Fibroblast of pulmonary artery (primary cell): ENCODE results near the gene PLPP1.

Experiments used
- DNase-seq: peaks from one replicate; pipeline ENCODE4 v3.0.0-alpha.2; 2010; ENCODE audit warnings: low read depth
- H3K4me3 ChIP-seq: replicated peaks from 2 replicates; pipeline ENCODE4 v1.5.1; 2011; ENCODE audit warnings: low read depth, mild to moderate bottlenecking, control low read depth, low read length, moderate library complexity
- TF ChIP-seq, protein P1 (sequence below): IDR thresholded peaks from 2 replicates; pipeline ENCODE4 v1.5.1; 2011; ENCODE audit warnings: mild to moderate bottlenecking, control low read depth, low read length, inconsistent platforms; ENCODE audit errors: missing control alignments

Gene PLPP1

DNA sequence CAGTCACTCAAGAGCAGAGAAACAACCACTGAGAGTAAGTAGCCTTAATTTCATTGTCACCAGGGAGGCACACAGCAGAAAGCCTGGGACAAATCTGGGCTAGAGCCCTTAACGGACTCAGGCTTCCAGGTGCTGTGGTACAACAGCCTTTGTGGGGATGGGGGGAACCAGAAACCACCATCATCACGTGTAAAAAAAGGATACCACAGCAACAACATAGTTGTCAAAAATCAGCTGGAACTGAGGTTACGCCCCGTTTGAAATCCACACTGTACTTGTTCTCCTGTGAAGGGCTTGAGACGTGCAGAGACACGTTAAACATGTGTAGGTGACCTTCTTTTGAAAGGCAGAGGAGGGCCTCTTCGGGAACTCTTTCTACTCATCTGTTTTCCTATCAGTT, 16.6 kb upstream of the PLPP1 start:
- TF ChIP-seq, protein P1, sequence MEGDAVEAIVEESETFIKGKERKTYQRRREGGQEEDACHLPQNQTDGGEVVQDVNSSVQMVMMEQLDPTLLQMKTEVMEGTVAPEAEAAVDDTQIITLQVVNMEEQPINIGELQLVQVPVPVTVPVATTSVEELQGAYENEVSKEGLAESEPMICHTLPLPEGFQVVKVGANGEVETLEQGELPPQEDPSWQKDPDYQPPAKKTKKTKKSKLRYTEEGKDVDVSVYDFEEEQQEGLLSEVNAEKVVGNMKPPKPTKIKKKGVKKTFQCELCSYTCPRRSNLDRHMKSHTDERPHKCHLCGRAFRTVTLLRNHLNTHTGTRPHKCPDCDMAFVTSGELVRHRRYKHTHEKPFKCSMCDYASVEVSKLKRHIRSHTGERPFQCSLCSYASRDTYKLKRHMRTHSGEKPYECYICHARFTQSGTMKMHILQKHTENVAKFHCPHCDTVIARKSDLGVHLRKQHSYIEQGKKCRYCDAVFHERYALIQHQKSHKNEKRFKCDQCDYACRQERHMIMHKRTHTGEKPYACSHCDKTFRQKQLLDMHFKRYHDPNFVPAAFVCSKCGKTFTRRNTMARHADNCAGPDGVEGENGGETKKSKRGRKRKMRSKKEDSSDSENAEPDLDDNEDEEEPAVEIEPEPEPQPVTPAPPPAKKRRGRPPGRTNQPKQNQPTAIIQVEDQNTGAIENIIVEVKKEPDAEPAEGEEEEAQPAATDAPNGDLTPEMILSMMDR: no peak
- no peak for DNase-seq

GRCh38 chr5:55547781-55548180, 13.0 kb upstream of the PLPP1 start:
- TF ChIP-seq, protein P1: no peak
- no peak overlapping the region for H3K4me3 ChIP-seq
- no peak for DNase-seq

More for the DNA sequence above, 16.6 kb upstream of the PLPP1 start:
- no peak overlapping the region for H3K4me3 ChIP-seq

DNA sequence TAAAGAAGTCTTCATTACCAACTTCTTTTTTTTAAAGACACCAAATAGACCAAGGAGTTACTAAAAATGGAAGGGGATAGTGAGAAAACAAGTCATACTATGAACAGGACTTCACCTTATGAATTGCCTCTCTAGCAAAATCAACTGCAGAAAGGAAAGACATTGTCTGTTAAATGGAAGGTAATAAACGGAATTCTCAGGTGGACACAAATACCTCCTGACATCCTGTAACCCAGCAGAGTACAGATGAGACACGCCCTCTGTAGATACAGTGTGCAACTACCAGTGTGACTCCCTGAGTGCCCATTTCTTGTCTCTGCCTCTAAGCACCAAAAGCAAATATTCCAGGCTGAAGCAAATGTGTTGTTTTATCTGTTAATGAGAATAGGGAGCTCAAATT, 12.2 kb upstream of the PLPP1 start:
- TF ChIP-seq, protein P1: no peak
- no peak overlapping the region for H3K4me3 ChIP-seq
- DNase-seq: no peak

DNA sequence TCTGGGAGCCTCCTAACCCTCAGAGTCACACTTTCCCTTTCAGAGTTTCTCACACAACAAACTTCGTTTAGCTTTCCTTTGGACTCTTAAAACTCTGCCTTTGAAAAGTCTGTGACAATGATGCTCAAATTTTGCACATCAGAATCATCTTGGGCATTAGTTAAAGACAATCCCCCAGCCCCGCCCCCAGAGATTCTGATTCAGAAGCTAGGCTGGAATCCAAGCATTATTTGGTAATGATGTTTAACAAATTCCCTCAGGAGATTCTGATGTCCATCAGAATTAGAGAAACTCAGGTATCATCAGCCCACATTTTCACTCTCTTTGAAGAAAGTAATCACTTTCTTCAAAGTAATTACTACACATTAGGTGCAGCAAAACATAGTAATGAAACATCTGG, 9.6 kb upstream of the PLPP1 start:
- TF ChIP-seq, protein P1: no peak

DNA sequence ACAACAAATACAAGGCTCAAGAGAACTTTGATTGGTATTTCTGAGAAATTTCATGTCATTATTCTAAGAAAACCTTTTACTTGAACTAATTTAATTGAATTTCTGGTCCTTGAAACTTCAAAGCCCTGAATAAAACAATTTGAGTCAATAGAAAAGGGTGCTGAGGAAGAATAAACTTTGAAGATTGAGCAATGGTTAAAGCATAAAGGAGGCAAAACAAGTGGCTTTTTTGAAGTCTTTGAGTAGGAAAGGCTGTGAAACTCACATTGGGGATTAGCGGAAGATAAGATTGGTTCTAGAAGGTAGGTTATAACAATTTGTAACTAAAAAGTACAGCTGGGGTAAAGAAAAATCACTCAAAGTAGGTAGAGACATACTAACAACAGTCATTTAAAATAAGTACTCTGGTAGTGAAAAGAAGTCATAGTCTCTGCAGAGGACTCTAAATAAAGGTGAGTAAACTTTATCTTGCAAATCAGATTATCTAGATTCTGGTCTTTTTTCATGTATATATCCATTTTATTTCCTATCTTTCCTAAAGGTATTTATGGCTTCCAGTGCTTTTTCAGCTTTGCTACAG, 6.4 kb upstream of the PLPP1 start:
- no peak overlapping the region for H3K4me3 ChIP-seq
- TF ChIP-seq, protein P1: no peak
- no peak for DNase-seq

More for the DNA sequence above, 9.6 kb upstream of the PLPP1 start:
- DNase-seq: no peak
- no peak overlapping the region for H3K4me3 ChIP-seq

DNA sequence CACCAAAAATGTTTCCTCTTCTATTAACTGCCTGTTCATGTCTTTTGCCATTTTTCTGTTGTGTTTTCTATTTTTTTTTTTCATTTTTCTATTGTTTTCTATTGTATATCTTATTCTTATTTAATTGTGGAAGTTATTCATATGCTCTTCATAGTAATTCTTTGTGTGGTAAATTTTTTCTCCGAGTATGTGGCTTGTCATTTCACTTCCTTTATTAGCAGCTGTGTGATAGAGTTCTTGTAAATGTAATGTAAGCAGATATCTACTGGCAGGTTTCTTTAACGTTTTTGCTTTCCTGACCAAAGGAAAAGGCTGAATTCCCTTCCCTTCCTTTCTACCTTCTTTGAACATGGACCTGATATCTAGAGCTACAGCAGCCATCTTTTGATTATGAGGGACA, 5.8 kb upstream of the PLPP1 start:
- TF ChIP-seq, protein P1: no peak
- H3K4me3 ChIP-seq: no peak overlapping the region
- DNase-seq: no peak

DNA sequence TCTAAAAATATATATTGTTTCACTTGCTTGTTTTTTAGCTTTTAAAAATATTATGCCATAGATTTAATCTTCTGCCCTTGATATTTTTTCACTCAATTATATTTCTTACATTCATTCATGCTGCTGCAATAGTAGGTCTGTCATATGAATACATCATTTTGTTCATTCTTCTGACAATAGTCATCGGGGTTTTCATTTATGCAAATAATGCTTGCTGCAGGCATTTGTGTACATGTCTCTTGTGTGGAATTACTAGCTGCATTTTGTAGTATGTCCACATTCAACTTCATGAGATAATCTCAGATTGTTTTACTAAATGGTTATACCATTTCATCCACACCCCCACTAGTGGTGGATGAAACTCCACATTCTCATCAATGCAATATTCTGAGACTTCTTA, 5.3 kb upstream of the PLPP1 start:
- TF ChIP-seq, protein P1: no peak
- H3K4me3 ChIP-seq: no peak overlapping the region
- peak; percentile 33 for DNase-seq
